NCI-H187 (cell line): ENCODE results near the gene SCYL3.
"Not testable (repeated sequence)": the region's sequence is repeated elsewhere in the genome, so short reads cannot be mapped to it uniquely, and the experiment has no call there.

Experiments used
- DNase-seq, 2 experiments: peaks; one replicate each; lab custom pipeline; 2025; lab: John Stamatoyannopoulos, UW

Gene SCYL3

GRCh38 chr1:169872906-169873305 lies 20.8 kb downstream of the SCYL3 start:
- no peak for DNase-seq

- DNase-seq: not testable (repeated sequence)
These were observed 21.7 kb downstream of the SCYL3 start for GRCh38 chr1:169871988-169872387.

- no peak for DNase-seq
These were observed 24.3 kb downstream of the SCYL3 start for GRCh38 chr1:169869426-169869825.

- no peak for DNase-seq
These were observed 24.7 kb downstream of the SCYL3 start for GRCh38 chr1:169868978-169869377.

GRCh38 chr1:169867012-169867675 lies 26.6 kb downstream of the SCYL3 start:
- no peak for DNase-seq

GRCh38 chr1:169866577-169866976 lies 27.1 kb downstream of the SCYL3 start:
- DNase-seq: no peak

GRCh38 chr1:169864531-169864930 lies 29.2 kb downstream of the SCYL3 start:
- DNase-seq: not testable (repeated sequence)

- DNase-seq: no peak
These were observed 32.9 kb downstream of the SCYL3 start for GRCh38 chr1:169860750-169861149.

- DNase-seq: no peak
These were observed 33.5 kb downstream of the SCYL3 start for GRCh38 chr1:169860187-169860586.

GRCh38 chr1:169859001-169859400 lies 34.7 kb downstream of the SCYL3 start:
- no peak for DNase-seq

- DNase-seq: no peak
These were observed 35.2 kb downstream of the SCYL3 start for GRCh38 chr1:169858467-169858866.

- no peak for DNase-seq
These were observed 40.4 kb downstream of the SCYL3 start for GRCh38 chr1:169853341-169853740.

- DNase-seq: no peak
These were observed 44.2 kb downstream of the SCYL3 start for GRCh38 chr1:169849346-169850022.

- DNase-seq: no peak
These were observed 45.2 kb downstream of the SCYL3 start for GRCh38 chr1:169848456-169848855.

- no peak for DNase-seq
These were observed 48.6 kb downstream of the SCYL3 start for GRCh38 chr1:169844941-169845608.

- DNase-seq: no peak
These were observed 54.8 kb downstream of the SCYL3 start for GRCh38 chr1:169838942-169839341.

GRCh38 chr1:169836198-169836597 lies 57.5 kb downstream of the SCYL3 start:
- no peak for DNase-seq

GRCh38 chr1:169835647-169836046 lies 58.0 kb downstream of the SCYL3 start:
- no peak for DNase-seq

- no peak for DNase-seq
These were observed 58.8 kb downstream of the SCYL3 start for GRCh38 chr1:169834869-169835268.

- DNase-seq: no peak
These were observed 60.4 kb downstream of the SCYL3 start for GRCh38 chr1:169833179-169833901.

- DNase-seq: no peak
These were observed 64.0 kb downstream of the SCYL3 start for GRCh38 chr1:169829671-169830070.

GRCh38 chr1:169824153-169824552 lies 69.5 kb downstream of the SCYL3 start:
- DNase-seq: no peak

GRCh38 chr1:169821500-169821899 lies 72.2 kb downstream of the SCYL3 start:
- no peak for DNase-seq
